Kasumi-1 (cell line): ENCODE results near the gene SLC15A3.

Experiments used
- DNase-seq, 2 experiments: peaks; one replicate each; lab custom pipeline; 2025; lab: John Stamatoyannopoulos, UW

SLC15A3 gene

DNA sequence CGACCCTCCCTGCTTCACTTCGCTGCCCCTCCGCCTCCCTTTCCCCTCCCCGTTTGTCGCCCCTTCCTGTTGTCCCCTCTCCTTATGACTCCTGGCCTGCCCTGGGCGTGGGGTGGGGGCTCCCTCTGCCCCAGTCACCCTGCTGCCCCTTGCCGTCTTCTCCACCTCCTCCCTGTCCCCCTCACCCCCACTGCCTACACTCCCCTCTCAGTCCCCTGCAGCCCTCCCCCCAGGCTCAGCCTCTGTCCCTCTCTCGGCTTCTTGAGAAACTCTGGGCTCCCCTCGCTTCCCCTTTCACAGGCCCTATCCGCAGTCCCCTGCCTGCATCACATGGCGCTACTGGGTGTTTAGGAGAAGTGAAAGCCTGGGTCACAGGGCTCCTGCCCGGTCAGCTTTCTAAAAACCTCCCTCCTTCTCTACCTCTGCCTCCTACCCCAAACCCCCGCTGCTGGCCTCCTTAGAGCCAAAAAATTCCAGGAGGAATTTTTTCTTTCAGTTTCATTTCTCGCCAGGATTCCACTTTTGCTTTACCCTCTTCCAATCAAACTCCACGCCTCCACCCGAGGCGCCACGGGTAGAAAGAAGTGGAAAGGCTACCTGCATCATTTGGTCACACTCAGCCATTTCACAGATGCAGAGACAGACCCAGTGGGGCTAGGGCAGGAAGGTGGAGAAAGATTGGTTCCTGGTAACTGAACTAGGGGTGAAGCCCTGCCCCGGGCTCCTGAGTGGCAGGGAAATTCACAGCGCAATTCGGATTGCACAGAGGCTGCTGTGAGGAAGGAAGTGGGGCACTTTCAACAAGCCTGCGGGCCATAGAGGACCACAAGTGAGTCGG, at the start of gene SLC15A3:
Gene SLC15A3 (minus strand): TSS at position 273 of the 838 bp plus-strand sequence. CDS start 625 bp downstream, outside the sequence.
- DNase-seq, result peak; percentile 74 to 91

GRCh38 chr11:61000426-61000825, 48.5 kb upstream of the SLC15A3 start:
- DNase-seq, result no peak

DNA sequence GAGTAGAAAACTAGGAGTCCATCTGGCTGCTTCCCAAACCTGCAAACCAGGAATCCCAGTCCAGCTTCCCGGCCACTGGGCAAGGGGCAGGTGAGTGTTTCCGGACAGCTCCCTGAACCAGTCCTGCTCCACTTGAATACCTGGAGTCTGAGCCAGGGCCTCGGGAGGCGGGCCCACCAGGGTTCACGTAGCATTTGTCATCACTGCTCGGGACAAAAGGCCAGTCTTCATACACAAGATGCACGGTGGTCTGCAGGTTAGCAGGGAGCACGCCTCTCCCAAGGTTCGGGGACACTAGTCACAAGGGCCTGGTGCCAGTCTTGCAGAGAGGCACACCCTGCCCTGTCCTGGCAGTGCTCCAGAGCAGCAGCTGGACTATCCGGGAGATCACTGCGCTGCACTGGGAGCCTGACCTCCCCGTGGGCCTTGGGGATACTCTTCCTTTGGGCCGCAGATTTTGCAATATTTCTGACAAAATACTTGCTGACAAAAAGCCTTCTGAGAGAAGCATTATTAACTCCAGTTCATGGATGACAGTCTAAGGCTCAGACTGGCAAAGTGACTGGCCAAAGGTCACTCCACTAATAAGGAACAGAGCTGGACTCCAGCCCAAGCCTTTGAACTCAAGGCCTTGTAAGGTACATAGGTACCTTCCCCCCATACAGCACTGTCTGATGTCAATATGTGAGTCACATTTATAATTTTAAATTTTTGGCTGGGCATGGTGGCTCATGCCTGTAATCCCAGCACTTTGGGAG, 44.6 kb upstream of the SLC15A3 start:
- DNase-seq, result no peak

GRCh38 chr11:60995798-60996197, 43.8 kb upstream of the SLC15A3 start:
- DNase-seq, result peak; percentile 13 to 22

DNA sequence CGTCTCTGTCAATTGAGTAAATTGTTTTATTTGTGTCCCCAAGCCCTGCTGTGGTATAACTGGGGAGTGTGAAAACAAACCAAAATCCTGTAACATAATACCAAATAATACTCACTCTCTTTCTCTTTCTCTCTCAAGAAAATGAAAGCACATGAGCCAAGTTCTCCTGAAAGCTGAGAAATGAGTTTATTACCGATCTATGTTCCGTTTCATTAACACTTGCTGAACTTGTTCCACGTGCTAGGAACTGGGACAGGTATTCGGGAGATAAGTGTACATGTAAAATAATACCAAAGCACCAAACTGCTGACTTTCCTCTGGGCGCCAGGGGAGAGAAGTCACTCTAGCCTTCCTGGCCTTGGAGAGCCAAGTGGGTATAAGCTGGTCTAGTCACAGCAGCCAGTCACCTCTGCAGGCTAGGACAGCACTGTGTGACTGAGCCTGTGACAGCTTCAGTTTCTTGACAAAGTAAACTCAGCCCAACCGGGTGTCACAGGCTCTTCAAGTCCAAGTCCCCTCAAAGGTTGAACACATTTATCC, 42.6 kb upstream of the SLC15A3 start:
- no peak for DNase-seq

GRCh38 chr11:60993615-60994014, 41.6 kb upstream of the SLC15A3 start:
- DNase-seq, result no peak

- DNase-seq, result no peak
Observed at GRCh38 chr11:60992842-60993409, 41.0 kb upstream of the SLC15A3 start.

GRCh38 chr11:60991457-60991856, 39.5 kb upstream of the SLC15A3 start:
- no peak for DNase-seq

- no peak for DNase-seq
Observed at GRCh38 chr11:60989093-60989650, 37.2 kb upstream of the SLC15A3 start.

DNA sequence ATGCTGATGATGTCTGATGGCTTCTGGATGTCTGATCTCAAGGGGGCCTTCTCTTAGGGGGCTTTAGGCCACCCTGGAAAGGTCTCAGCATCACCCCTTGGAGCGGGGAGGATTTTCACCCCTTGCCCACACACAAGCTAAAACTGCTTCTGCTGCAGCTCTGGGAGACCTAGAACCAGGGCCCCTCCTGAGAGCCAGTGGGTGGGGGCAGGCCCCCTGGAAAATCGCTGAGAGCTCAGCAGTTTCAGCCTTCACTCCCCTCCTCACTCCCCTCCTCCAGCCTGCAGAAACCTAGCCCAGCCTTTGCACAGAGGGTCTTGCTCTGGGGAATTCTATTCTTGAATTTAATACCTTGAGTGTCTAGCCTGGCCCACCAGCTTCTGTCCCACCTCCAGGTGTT, 36.7 kb upstream of the SLC15A3 start:
- no peak for DNase-seq

DNA sequence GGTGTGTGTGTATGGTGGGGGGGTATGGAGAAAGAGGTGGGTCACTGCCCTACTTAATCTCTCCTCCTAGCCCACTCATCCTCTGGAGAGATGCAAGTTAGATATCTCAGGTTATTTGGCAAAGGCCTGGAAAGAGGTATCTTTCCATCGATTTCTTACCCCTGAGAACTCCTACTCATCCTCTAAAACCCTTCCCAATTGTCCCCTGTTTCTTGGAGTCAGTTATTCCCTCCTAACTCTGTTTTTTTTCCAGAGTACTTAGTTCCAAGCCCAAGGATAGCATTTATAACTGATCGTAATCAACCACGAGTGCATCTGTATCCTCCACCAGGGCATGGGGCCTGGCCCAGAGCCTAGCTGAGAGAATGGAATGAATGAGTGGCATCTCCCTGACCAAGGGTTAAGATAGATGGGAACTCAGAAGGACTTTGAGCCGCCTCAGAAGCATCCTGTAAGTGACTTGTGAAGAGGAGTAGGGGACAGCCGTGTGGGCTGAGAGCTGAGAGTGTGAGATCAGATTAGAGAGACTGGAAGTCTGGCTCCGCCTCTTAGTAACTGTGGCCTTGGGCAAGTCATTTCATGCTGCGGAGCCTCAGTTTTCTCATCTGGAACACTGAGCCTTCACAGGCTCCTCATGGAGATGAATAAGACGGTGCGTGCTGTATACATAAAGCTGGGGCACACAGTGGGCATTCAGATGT, 35.8 kb upstream of the SLC15A3 start:
- DNase-seq, result no peak

GRCh38 chr11:60985991-60986915, 34.3 kb upstream of the SLC15A3 start:
- DNase-seq, result no peak

- no peak for DNase-seq
Observed at GRCh38 chr11:60985501-60985900, 33.5 kb upstream of the SLC15A3 start.

DNA sequence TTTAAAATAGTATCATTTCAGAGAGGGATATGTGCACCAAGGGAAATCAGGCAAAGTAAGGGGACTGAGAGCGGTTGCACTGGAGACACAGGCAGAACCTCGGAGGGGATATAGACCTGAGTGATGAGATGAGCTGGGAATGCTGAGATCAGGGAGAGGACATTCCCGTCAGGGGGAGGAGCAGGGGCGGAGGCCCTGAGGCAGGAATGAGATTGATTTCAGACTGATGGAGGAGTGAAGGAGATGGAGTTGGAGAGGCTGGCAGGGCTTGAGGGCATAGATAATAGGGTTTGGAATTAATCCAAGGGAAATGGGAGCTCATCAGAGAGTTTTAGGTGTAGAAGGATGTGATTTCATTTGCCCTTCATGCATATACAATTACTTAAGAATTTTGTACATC, 32.7 kb upstream of the SLC15A3 start:
- no peak for DNase-seq

DNA sequence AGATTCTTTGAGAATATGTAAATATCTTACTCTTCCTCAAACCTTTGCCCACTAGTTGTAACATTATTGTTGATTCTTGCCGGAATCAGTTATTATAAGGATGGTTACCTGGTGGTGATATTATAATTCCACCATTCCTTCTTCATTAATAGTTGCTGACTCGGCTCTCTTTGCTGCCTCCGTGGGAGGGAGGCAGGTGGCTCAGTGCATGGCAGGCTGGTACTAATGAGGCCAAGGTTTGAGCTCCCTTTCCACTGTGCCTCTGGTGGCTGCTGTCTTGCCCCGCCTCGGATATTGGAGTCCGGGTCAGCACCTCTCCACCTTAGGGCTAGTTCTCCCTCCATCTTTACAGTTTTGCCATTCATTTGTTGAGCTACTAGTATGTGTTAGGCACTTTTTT, 32.2 kb upstream of the SLC15A3 start:
- DNase-seq, result no peak

- DNase-seq, result no peak
Observed at GRCh38 chr11:60982184-60982583, 30.2 kb upstream of the SLC15A3 start.

DNA sequence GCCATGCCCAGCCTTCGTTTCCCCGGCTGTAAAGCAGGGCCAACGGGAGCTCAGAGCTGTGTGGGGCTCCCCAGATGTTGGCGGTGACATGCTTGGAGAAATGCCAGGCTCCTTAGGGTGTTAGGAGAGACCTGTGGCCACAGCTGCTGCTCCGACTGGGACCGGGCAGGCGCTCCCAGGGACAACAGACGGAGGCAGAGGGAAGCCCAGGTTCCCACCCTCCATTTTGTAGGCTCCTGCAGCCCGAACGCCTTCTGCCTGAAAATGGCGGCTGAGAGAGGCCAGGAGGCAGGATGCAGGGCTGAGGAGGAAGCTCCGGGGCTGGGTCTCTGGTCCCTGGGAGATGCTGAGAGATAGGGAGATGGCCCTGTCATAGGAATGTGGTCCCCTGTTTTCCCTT, 29.5 kb upstream of the SLC15A3 start:
- DNase-seq, result no peak

DNA sequence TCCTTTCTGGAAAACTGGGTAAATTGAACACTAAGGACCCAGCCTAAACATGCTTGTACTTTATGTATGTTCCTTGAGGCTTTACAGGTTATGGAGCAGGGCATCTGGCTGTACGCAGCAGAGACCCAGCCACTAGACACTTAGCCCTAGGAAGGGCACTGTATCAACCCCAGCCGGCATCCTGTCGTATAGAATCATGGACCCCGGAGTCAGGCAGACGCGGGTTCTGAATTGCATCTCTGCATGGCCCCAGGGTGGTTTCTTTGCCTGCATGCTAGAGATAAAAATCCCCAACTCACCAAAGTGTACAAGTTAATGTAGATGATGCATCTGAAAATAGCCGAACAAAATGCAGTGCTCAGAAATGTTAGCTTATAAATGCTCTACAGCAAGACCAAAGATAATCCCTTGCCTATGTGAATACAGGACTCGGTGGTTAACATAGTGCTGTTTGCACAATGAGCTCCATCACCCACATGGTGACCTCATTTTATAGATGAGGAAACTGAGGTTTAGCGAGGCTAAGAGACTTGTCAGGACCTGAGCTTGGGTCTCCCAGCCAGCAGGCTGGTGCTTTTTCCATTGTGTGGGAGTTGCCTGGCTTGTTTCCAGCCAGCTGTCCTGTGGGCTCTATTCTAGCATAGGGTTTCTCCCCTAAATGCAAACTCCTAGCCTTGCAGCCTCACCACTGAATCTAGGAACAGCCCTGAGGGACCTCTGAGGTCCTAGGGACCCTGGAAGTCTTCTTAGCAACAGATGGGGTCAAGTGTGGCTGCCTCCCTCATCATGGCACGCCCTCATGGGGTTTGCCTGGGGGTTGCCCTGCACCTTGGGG, 26.8 kb upstream of the SLC15A3 start:
- peak; percentile 44 to 69 for DNase-seq

GRCh38 chr11:60977836-60978235, 25.9 kb upstream of the SLC15A3 start:
- DNase-seq, result no peak

DNA sequence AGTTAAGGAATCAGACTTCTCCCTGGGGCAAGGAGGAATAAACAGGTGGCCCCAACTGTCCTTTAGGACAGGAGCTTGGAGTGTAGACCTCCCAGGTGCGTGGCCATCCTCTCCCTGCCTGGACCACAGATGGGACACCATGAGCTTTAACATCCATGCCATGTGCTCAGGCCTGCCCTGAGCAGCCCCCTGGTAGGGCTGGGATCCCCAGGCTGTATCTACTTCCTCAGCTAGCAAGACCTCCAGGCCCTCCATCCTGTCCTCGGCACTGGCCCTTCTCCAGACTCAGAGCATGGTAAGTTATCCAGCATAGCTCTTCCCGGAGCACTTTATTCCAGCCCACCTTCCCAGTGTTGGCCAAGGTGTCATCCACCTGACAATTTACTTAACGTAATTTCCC, 25.2 kb upstream of the SLC15A3 start:
- no peak for DNase-seq
